ENCODE data around the gene SRSF12.
A peak's percentile ranks its signal among the peaks of the same experiment; 100 is the strongest.
"Not testable (repeated sequence)": the region's sequence is repeated elsewhere in the genome, so short reads cannot be mapped to it uniquely, and the experiment has no call there.

Gene SRSF12

GRCh38 chr6:89069536-89070163, 48.2 kb downstream of the SRSF12 start:
- peaks cover 2% of the 10 kb centered on the region for H3K36me3 Mint-ChIP-seq (ENCODE audit: low read depth)
- no peak overlapping the region for H3K27ac Mint-ChIP-seq
- H3K9me3 Mint-ChIP-seq: peaks cover 8% of the 10 kb centered on the region
- H3K4me3 Mint-ChIP-seq: no peak overlapping the region
- H3K27me3 Mint-ChIP-seq (ENCODE audit: low read depth): peaks cover 15% of the 10 kb centered on the region
- peaks cover 1% of the 10 kb centered on the region for H3K4me1 Mint-ChIP-seq (ENCODE audit: low read depth)

GRCh38 chr6:89068695-89069094, 49.2 kb downstream of the SRSF12 start:
- Mint-ChIP-seq H3K27me3 (ENCODE audit: low read depth) (peaks cover 19% of the 10 kb centered on the region), H3K27ac (no peak overlapping the region), H3K4me1 (ENCODE audit: low read depth) (peaks cover 1% of the 10 kb centered on the region), H3K9me3 (peaks cover 8% of the 10 kb centered on the region), H3K4me3 (no peak overlapping the region), H3K36me3 (ENCODE audit: low read depth) (peaks cover 2% of the 10 kb centered on the region)

- Mint-ChIP-seq H3K27me3 (ENCODE audit: low read depth) (peaks cover 19% of the 10 kb centered on the region), H3K9me3 (peaks cover 5% of the 10 kb centered on the region), H3K4me1 (ENCODE audit: low read depth) (peaks cover 1% of the 10 kb centered on the region), H3K36me3 (ENCODE audit: low read depth) (no peaks in the 10 kb centered on the region), H3K4me3 (no peak overlapping the region), H3K27ac (no peak overlapping the region)
These were observed 50.1 kb downstream of the SRSF12 start for GRCh38 chr6:89067796-89068195.

GRCh38 chr6:89066940-89067646, 50.8 kb downstream of the SRSF12 start:
- Mint-ChIP-seq H3K4me3 (no peak overlapping the region), H3K27ac (no peak overlapping the region), H3K36me3 (ENCODE audit: low read depth) (no peaks in the 10 kb centered on the region), H3K27me3 (ENCODE audit: low read depth) (peaks cover 19% of the 10 kb centered on the region), H3K9me3 (no peaks in the 10 kb centered on the region), H3K4me1 (ENCODE audit: low read depth) (peaks cover 1% of the 10 kb centered on the region)

GRCh38 chr6:89066121-89066520, 51.8 kb downstream of the SRSF12 start:
- not testable (repeated sequence) for H3K4me1 Mint-ChIP-seq (ENCODE audit: low read depth); H3K36me3 Mint-ChIP-seq (ENCODE audit: low read depth); H3K9me3 Mint-ChIP-seq; H3K4me3 Mint-ChIP-seq; H3K27ac Mint-ChIP-seq
- H3K27me3 Mint-ChIP-seq (ENCODE audit: low read depth): peaks cover 19% of the 10 kb centered on the region

GRCh38 chr6:89064931-89065330, 52.9 kb downstream of the SRSF12 start:
- not testable (repeated sequence) for H3K9me3 Mint-ChIP-seq; H3K4me3 Mint-ChIP-seq; H3K27ac Mint-ChIP-seq; H3K36me3 Mint-ChIP-seq (ENCODE audit: low read depth); H3K4me1 Mint-ChIP-seq (ENCODE audit: low read depth)
- H3K27me3 Mint-ChIP-seq (ENCODE audit: low read depth): peaks cover 19% of the 10 kb centered on the region

GRCh38 chr6:89063881-89064280, 54.0 kb downstream of the SRSF12 start:
- no peak overlapping the region for H3K27ac Mint-ChIP-seq
- H3K4me3 Mint-ChIP-seq: no peak overlapping the region
- H3K27me3 Mint-ChIP-seq (ENCODE audit: low read depth): peaks cover 20% of the 10 kb centered on the region
- H3K9me3 Mint-ChIP-seq: no peaks in the 10 kb centered on the region
- no peaks in the 10 kb centered on the region for H3K4me1 Mint-ChIP-seq (ENCODE audit: low read depth)
- no peaks in the 10 kb centered on the region for H3K36me3 Mint-ChIP-seq (ENCODE audit: low read depth)

- no peaks in the 10 kb centered on the region for H3K9me3 Mint-ChIP-seq
- no peaks in the 10 kb centered on the region for H3K4me1 Mint-ChIP-seq (ENCODE audit: low read depth)
- H3K27ac Mint-ChIP-seq: no peak overlapping the region
These were observed 58.6 kb downstream of the SRSF12 start for GRCh38 chr6:89059227-89059626.

GRCh38 chr6:89058627-89059026, 59.2 kb downstream of the SRSF12 start:
- no peaks in the 10 kb centered on the region for H3K4me1 Mint-ChIP-seq (ENCODE audit: low read depth)
- peaks cover 4% of the 10 kb centered on the region for H3K9me3 Mint-ChIP-seq
- peaks cover 12% of the 10 kb centered on the region for H3K27me3 Mint-ChIP-seq (ENCODE audit: low read depth)
- H3K4me3 Mint-ChIP-seq: no peak overlapping the region
- no peak overlapping the region for H3K27ac Mint-ChIP-seq
- no peaks in the 10 kb centered on the region for H3K36me3 Mint-ChIP-seq (ENCODE audit: low read depth)

More at GRCh38 chr6:89059227-89059626, 58.6 kb downstream of the SRSF12 start:
- H3K4me3 Mint-ChIP-seq: no peak overlapping the region
- no peaks in the 10 kb centered on the region for H3K36me3 Mint-ChIP-seq (ENCODE audit: low read depth)
- H3K27me3 Mint-ChIP-seq (ENCODE audit: low read depth): peaks cover 17% of the 10 kb centered on the region

GRCh38 chr6:89057759-89058158, 60.1 kb downstream of the SRSF12 start:
- Mint-ChIP-seq H3K27me3 (ENCODE audit: low read depth) (peaks cover 12% of the 10 kb centered on the region), H3K9me3 (peaks cover 4% of the 10 kb centered on the region), H3K4me1 (ENCODE audit: low read depth) (no peaks in the 10 kb centered on the region), H3K36me3 (ENCODE audit: low read depth) (no peaks in the 10 kb centered on the region), H3K4me3 (no peak overlapping the region), H3K27ac (no peak overlapping the region)

- H3K4me1 Mint-ChIP-seq (ENCODE audit: low read depth): peaks cover 11% of the 10 kb centered on the region
These were observed 63.7 kb downstream of the SRSF12 start for GRCh38 chr6:89054208-89054607.

GRCh38 chr6:89051676-89052075, 66.2 kb downstream of the SRSF12 start:
- Mint-ChIP-seq H3K4me3 (no peak overlapping the region), H3K9me3 (peaks cover 4% of the 10 kb centered on the region), H3K27ac (peak overlapping the region; percentile 5), H3K36me3 (ENCODE audit: low read depth) (no peaks in the 10 kb centered on the region), H3K27me3 (ENCODE audit: low read depth) (no peaks in the 10 kb centered on the region), H3K4me1 (ENCODE audit: low read depth) (peaks cover 11% of the 10 kb centered on the region)

More at GRCh38 chr6:89054208-89054607, 63.7 kb downstream of the SRSF12 start:
- H3K27ac Mint-ChIP-seq: no peak overlapping the region
- no peaks in the 10 kb centered on the region for H3K36me3 Mint-ChIP-seq (ENCODE audit: low read depth)
- H3K27me3 Mint-ChIP-seq (ENCODE audit: low read depth): peaks cover 12% of the 10 kb centered on the region
- no peak overlapping the region for H3K4me3 Mint-ChIP-seq
- peaks cover 4% of the 10 kb centered on the region for H3K9me3 Mint-ChIP-seq

GRCh38 chr6:89050697-89051096, 67.2 kb downstream of the SRSF12 start:
- Mint-ChIP-seq H3K27me3 (ENCODE audit: low read depth) (no peaks in the 10 kb centered on the region), H3K36me3 (ENCODE audit: low read depth) (no peaks in the 10 kb centered on the region), H3K4me1 (ENCODE audit: low read depth) (peaks cover 11% of the 10 kb centered on the region), H3K27ac (no peak overlapping the region), H3K9me3 (peaks cover 4% of the 10 kb centered on the region), H3K4me3 (no peak overlapping the region)

GRCh38 chr6:89050155-89050554, 67.7 kb downstream of the SRSF12 start:
- H3K27ac Mint-ChIP-seq: no peak overlapping the region
- peaks cover 4% of the 10 kb centered on the region for H3K9me3 Mint-ChIP-seq
- H3K36me3 Mint-ChIP-seq (ENCODE audit: low read depth): no peaks in the 10 kb centered on the region

GRCh38 chr6:89048985-89049384, 68.9 kb downstream of the SRSF12 start:
- no peaks in the 10 kb centered on the region for H3K27me3 Mint-ChIP-seq (ENCODE audit: low read depth)
- no peak overlapping the region for H3K4me3 Mint-ChIP-seq
- H3K9me3 Mint-ChIP-seq: peaks cover 1% of the 10 kb centered on the region
- H3K36me3 Mint-ChIP-seq (ENCODE audit: low read depth): no peaks in the 10 kb centered on the region
- H3K27ac Mint-ChIP-seq: no peak overlapping the region
- peaks cover 11% of the 10 kb centered on the region for H3K4me1 Mint-ChIP-seq (ENCODE audit: low read depth)

More at GRCh38 chr6:89050155-89050554, 67.7 kb downstream of the SRSF12 start:
- Mint-ChIP-seq H3K4me3 (no peak overlapping the region), H3K4me1 (ENCODE audit: low read depth) (peaks cover 11% of the 10 kb centered on the region), H3K27me3 (ENCODE audit: low read depth) (no peaks in the 10 kb centered on the region)
